CD4-positive, alpha-beta T cell (primary cell): Measurements from ENCODE around the gene NR4A3. TPM values are rescaled to one million over a fixed set of nuclear protein-coding genes. Genes with fewer than 3 reads are reported as not detected.
"Not testable (repeated sequence)": the region's sequence is repeated elsewhere in the genome, so short reads cannot be mapped to it uniquely, and the experiment has no call there.

Experiments
- ATAC-seq: fragments of 200-7000 bp; cut with Tn5 transposase; one replicate; pipeline ENCODE4 v1.10.0; 2022; ENCODE audit warnings: mild to moderate bottlenecking; ENCODE audit not compliant: poor library complexity
- CTCF ChIA-PET: fragments of 350-600 bp; sonication (Branson Sonifier 250); formaldehyde crosslinking; loops from one replicate; lab custom pipeline; 2021; ENCODE audit warnings: antibody characterized with exemption, inconsistent platforms; lab: Charles Lee
- POLR2A ChIA-PET: fragments of 350-600 bp; sonication (Branson Sonifier 250); formaldehyde crosslinking; loops from one replicate; lab custom pipeline; 2021; ENCODE audit warnings: antibody characterized with exemption, inconsistent platforms; lab: Charles Lee
- DNase-seq, 14 experiments: peaks; one replicate each; pipeline ENCODE4 v3.0.0-alpha.2; 2013 to 2020; ENCODE audit warnings: mixed read lengths in 2 of 14
- H3K27ac ChIP-seq, 2 donors: one replicate each; pipeline versions ENCODE4 v1.5.1 to v1.7.0; 2013; ENCODE audit warnings: low read length in 2 of 2, low read depth in 1 of 2, mild to moderate bottlenecking in 1 of 2
- H3K27me3 ChIP-seq, 2 experiments: 1 replicate in 1 of 2; 2 replicates in 1 of 2; pipeline versions ENCODE4 v1.6.1 to v1.7.0; 2013; ENCODE audit warnings: low read length in 2 of 2, control low read depth in 1 of 2, mild to moderate bottlenecking in 1 of 2, moderate library complexity in 1 of 2; ENCODE audit not compliant: insufficient read depth in 2 of 2, control insufficient read depth in 1 of 2
- H3K36me3 ChIP-seq: one replicate; pipeline ENCODE4 v1.6.1; 2013; ENCODE audit warnings: low read length, control low read depth; ENCODE audit not compliant: insufficient read depth
- H3K4me1 ChIP-seq: one replicate; pipeline ENCODE4 v1.6.1; 2013; ENCODE audit warnings: low read length, control low read depth; ENCODE audit not compliant: insufficient read depth
- H3K4me3 ChIP-seq: one replicate; pipeline ENCODE4 v1.5.1; 2013; ENCODE audit warnings: mild to moderate bottlenecking, low read length, moderate library complexity
- H3K9me3 ChIP-seq, 2 experiments: 1 replicate in 1 of 2; 2 replicates in 1 of 2; pipeline versions ENCODE4 v1.6.1 to v1.7.0; 2013; ENCODE audit warnings: low read length in 2 of 2, mild to moderate bottlenecking in 2 of 2, control low read depth in 1 of 2, moderate library complexity in 1 of 2; ENCODE audit not compliant: control insufficient read depth in 1 of 2, insufficient read depth in 1 of 2
- H3K27ac Mint-ChIP-seq: one replicate; pipeline ENCODE4 v1.8.0; 2020; ENCODE audit warnings: mixed read lengths
- H3K27me3 Mint-ChIP-seq: one replicate; pipeline ENCODE4 v1.8.0; 2021; ENCODE audit warnings: mixed read lengths
- H3K36me3 Mint-ChIP-seq: one replicate; pipeline ENCODE4 v1.8.0; 2021; ENCODE audit warnings: low read depth, mixed read lengths
- H3K4me1 Mint-ChIP-seq: one replicate; pipeline ENCODE4 v1.8.0; 2021; ENCODE audit warnings: low read depth, mixed read lengths
- H3K4me3 Mint-ChIP-seq: one replicate; pipeline ENCODE4 v1.8.0; 2020; ENCODE audit warnings: mild to moderate bottlenecking, mixed read lengths
- H3K9me3 Mint-ChIP-seq: one replicate; pipeline ENCODE4 v1.8.0; 2020; ENCODE audit warnings: mixed read lengths
- CTCF ChIP-seq: fragments of 200-600 bp; IDR thresholded peaks from one replicate; pipeline ENCODE4 v1.8.0; 2022; ENCODE audit warnings: antibody characterized with exemption, mild to moderate bottlenecking
- intact Hi-C, 2 experiments: fragments of 100-400 bp; cut with DNase I in 1 of 2; cut with micrococcal nuclease in 1 of 2; formaldehyde crosslinking; loops; one replicate each; pipeline versions ENCODE4 v1.15.1 to v1.9.0; 2023 to 2025; cut with DNase I, micrococcal nuclease
- total RNA-seq, 174 experiments: library from RNA in 2 of 174; stranded (reverse) in 2 of 174; gene quantifications; one replicate each; pipeline ENCODE4 v1.2.3 and lab custom pipeline; 2021 to 2026

NR4A3 gene
- total RNA-seq, 2 experiments from 2014 or later = 42.4 to 44.6 TPM

GRCh38 chr9:99855467-99856176, 33.9 kb downstream of the NR4A3 start:
- H3K9me3 Mint-ChIP-seq = peaks cover 2% of the 10 kb centered on the region
- no peak overlapping the region for H3K4me3 Mint-ChIP-seq
- Histone ChIP-seq H3K4me3 (no peak overlapping the region), H3K4me1 (peaks cover 16% of the 10 kb centered on the region), H3K27me3 (no peaks in the 10 kb centered on the region), H3K36me3 (no peaks in the 10 kb centered on the region), H3K9me3 (no peaks in the 10 kb centered on the region), H3K27ac (no peak overlapping the region)
- peaks cover 22% of the 10 kb centered on the region for H3K4me1 Mint-ChIP-seq
- H3K27me3 Mint-ChIP-seq = no peaks in the 10 kb centered on the region
- no peaks in the 10 kb centered on the region for H3K36me3 Mint-ChIP-seq
- ChIA-PET POLR2A (no interaction called here), CTCF (interaction anchor here (2.1 kb wide), 1 partner anchor 51 kb away, joined by 4 read pairs; the partner anchor contains the start of gene STX17)
- H3K27ac Mint-ChIP-seq = no peak overlapping the region
- no peak for TF ChIP-seq CTCF
- intact Hi-C loops = no loop called here
- ATAC-seq (peak; percentile 24), DNase-seq (peak in 1 of 14 experiments; percentile 30)

DNA sequence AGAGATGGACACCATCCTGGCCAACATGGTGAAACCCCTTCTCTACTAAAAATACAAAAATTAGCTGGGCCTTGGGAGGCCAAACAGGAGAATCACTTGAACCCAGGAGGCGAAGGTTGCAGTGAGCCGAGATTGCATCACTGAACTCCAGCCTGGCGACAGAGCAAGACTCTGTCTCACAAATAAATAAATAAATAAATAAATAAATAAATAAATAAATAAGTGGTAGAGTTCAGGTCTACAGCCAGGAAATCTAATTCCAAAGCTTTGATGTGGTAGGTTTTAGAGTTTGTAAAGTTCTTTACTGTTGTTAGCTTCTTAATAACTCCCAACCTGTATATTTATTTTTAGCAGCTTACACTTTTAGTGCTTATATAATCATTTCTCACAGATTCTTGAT, 35.9 kb downstream of the NR4A3 start:
- H3K27ac Mint-ChIP-seq, H3K36me3 Mint-ChIP-seq, H3K4me3 ChIP-seq, H3K27me3 ChIP-seq, DNase-seq, H3K9me3 Mint-ChIP-seq, intact Hi-C loops, H3K4me1 Mint-ChIP-seq, H3K9me3 ChIP-seq, H3K4me1 ChIP-seq, ATAC-seq, POLR2A ChIA-PET, H3K36me3 ChIP-seq, H3K4me3 Mint-ChIP-seq, H3K27me3 Mint-ChIP-seq, H3K27ac ChIP-seq: not testable (repeated sequence)
- CTCF ChIA-PET = interaction anchor here (1.6 kb wide), 1 partner anchor 27 kb away, joined by 3 read pairs; no protein-coding TSS in a partner anchor

DNA sequence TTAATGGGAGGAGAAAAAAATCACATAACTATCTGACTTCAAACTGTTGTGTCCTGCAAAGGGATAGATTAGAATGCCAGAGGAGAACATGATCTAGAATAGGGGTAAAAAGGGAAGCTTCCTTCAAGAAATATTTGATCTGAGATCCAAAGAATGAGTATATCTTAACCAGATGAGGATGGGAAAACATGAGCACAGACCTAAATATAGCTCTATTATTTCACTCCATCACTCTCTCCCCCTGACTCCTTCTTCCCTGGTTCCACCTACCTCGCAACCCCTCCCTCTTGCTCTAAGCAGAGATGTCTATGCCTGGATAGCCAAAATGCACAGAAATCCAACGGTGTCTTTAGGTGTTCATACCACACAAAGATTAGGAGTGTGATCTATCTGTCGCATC, 36.4 kb downstream of the NR4A3 start:
- no peaks in the 10 kb centered on the region for H3K36me3 Mint-ChIP-seq
- Histone ChIP-seq H3K9me3 (no peaks in the 10 kb centered on the region), H3K27me3 (no peaks in the 10 kb centered on the region), H3K4me1 (no peaks in the 10 kb centered on the region), H3K4me3 (no peak overlapping the region), H3K27ac (no peak overlapping the region), H3K36me3 (no peaks in the 10 kb centered on the region)
- ChIA-PET POLR2A (no interaction called here), CTCF (interaction anchor here (1.6 kb wide), 2 partner anchors 28 to 33 kb away, joined by 3 to 6 read pairs; no protein-coding TSS in a partner anchor)
- H3K27ac Mint-ChIP-seq = no peak overlapping the region
- TF ChIP-seq CTCF = no peak
- no peaks in the 10 kb centered on the region for H3K27me3 Mint-ChIP-seq
- peaks cover 2% of the 10 kb centered on the region for H3K9me3 Mint-ChIP-seq
- H3K4me1 Mint-ChIP-seq = no peaks in the 10 kb centered on the region
- no peak for DNase-seq
- no peak for ATAC-seq
- no peak overlapping the region for H3K4me3 Mint-ChIP-seq
- intact Hi-C loops = loop anchor here in 1 of 2 experiments (2.0 kb wide), 1 partner anchor 15 kb away; no protein-coding TSS in a partner anchor
